Activated CD8-positive, alpha-beta T cell treated with anti-CD3 and anti-CD28 coated beads, Interleukin-2, amount 10 ng/mL, durations not matched to agents 7 days and 5 days (primary cell): ENCODE data around the gene GNGT1. TPM values are rescaled to one million over a fixed set of nuclear protein-coding genes. Genes with fewer than 3 reads are reported as not detected.

Experiments used
- ATAC-seq: fragments of 150-1000 bp; cut with Tn5 transposase; one replicate; pipeline ENCODE4 v1.10.0; 2021; ENCODE audit warnings: moderate library complexity
- CTCF ChIA-PET: fragments of 350-600 bp; sonication (Branson Sonifier 250); formaldehyde crosslinking; loops from one replicate; lab custom pipeline; 2021; ENCODE audit warnings: antibody characterized with exemption; lab: Charles Lee
- POLR2A ChIA-PET: fragments of 350-600 bp; sonication (Branson Sonifier 250); formaldehyde crosslinking; loops from one replicate; lab custom pipeline; 2021; ENCODE audit warnings: antibody characterized with exemption; lab: Charles Lee
- DNase-seq: peaks from one replicate; pipeline ENCODE4 v3.0.0-alpha.2; 2020
- H3K27ac Mint-ChIP-seq: one replicate; pipeline ENCODE4 v1.8.0; 2021; ENCODE audit warnings: mild to moderate bottlenecking, mixed read lengths
- H3K27me3 Mint-ChIP-seq: one replicate; pipeline ENCODE4 v1.8.0; 2021; ENCODE audit warnings: low read depth, mixed read lengths
- H3K36me3 Mint-ChIP-seq: one replicate; pipeline ENCODE4 v1.8.0; 2021; ENCODE audit warnings: low read depth, mixed read lengths
- H3K4me1 Mint-ChIP-seq: one replicate; pipeline ENCODE4 v1.8.0; 2021; ENCODE audit warnings: low read depth, mixed read lengths
- H3K4me3 Mint-ChIP-seq: one replicate; pipeline ENCODE4 v1.8.0; 2021; ENCODE audit warnings: mild to moderate bottlenecking, mixed read lengths
- H3K9me3 Mint-ChIP-seq: one replicate; pipeline ENCODE4 v1.8.0; 2022; ENCODE audit warnings: mixed read lengths; ENCODE audit not compliant: insufficient read depth
- total RNA-seq, 2 experiments: library from RNA; stranded (reverse); gene quantifications; one replicate each; pipeline ENCODE4 v1.2.3, GENCODE V29; 2021

GNGT1 gene
- total RNA-seq: not detected

GRCh38 chr7:93906267-93906666 lies at the start of gene GNGT1:
Gene GNGT1, plus strand, starts transcription at chr7:93906567. Its CDS starts 180 bp downstream, at chr7:93906747.
- no peaks in the 10 kb centered on the region for H3K9me3 Mint-ChIP-seq
- POLR2A ChIA-PET: no interaction called here
- H3K27ac Mint-ChIP-seq: no peak within 1 kb of the TSS
- H3K27me3 Mint-ChIP-seq: peaks cover 5% of the 10 kb centered on the region
- ATAC-seq (no peak), DNase-seq (no peak)
- CTCF ChIA-PET: interaction anchor here (0.7 kb wide), 1 partner anchor 489 kb away, joined by 3 read pairs; the partner anchor contains the start of gene COL1A2
- no peaks in the 10 kb centered on the region for H3K36me3 Mint-ChIP-seq
- H3K4me1 Mint-ChIP-seq: no peaks in the 10 kb centered on the region
- no peak within 1 kb of the TSS for H3K4me3 Mint-ChIP-seq

GRCh38 chr7:93858857-93859256 lies 47.5 kb upstream of the GNGT1 start:
- POLR2A ChIA-PET: no interaction called here
- no peak for DNase-seq

GRCh38 chr7:93860261-93860660 lies 46.1 kb upstream of the GNGT1 start:
- Mint-ChIP-seq H3K36me3 (no peaks in the 10 kb centered on the region), H3K27ac (no peak overlapping the region), H3K9me3 (no peaks in the 10 kb centered on the region), H3K27me3 (no peaks in the 10 kb centered on the region), H3K4me1 (no peaks in the 10 kb centered on the region), H3K4me3 (no peak overlapping the region)
- no peak for DNase-seq
- CTCF ChIA-PET: no interaction called here
- ATAC-seq: no peak
- POLR2A ChIA-PET: no interaction called here

More at GRCh38 chr7:93858857-93859256, 47.5 kb upstream of the GNGT1 start:
- Mint-ChIP-seq H3K9me3 (no peaks in the 10 kb centered on the region), H3K27me3 (no peaks in the 10 kb centered on the region), H3K4me1 (no peaks in the 10 kb centered on the region), H3K27ac (no peak overlapping the region), H3K36me3 (no peaks in the 10 kb centered on the region), H3K4me3 (no peak overlapping the region)
- CTCF ChIA-PET: no interaction called here
- no peak for ATAC-seq

- H3K4me3 Mint-ChIP-seq: no peak overlapping the region
- H3K9me3 Mint-ChIP-seq: no peaks in the 10 kb centered on the region
- no peaks in the 10 kb centered on the region for H3K4me1 Mint-ChIP-seq
- no peaks in the 10 kb centered on the region for H3K36me3 Mint-ChIP-seq
- ATAC-seq: no peak
- H3K27ac Mint-ChIP-seq: no peak overlapping the region
- ChIA-PET POLR2A (no interaction called here), CTCF (no interaction called here)
- no peak for DNase-seq
- no peaks in the 10 kb centered on the region for H3K27me3 Mint-ChIP-seq
These were observed 44.9 kb upstream of the GNGT1 start for GRCh38 chr7:93861325-93861949.

- Mint-ChIP-seq H3K27ac (no peak overlapping the region), H3K4me1 (no peaks in the 10 kb centered on the region), H3K27me3 (no peaks in the 10 kb centered on the region), H3K36me3 (no peaks in the 10 kb centered on the region), H3K9me3 (no peaks in the 10 kb centered on the region), H3K4me3 (no peak overlapping the region)
- no peak for DNase-seq
- ATAC-seq: no peak
- POLR2A ChIA-PET: no interaction called here
- CTCF ChIA-PET: no interaction called here
These were observed 43.7 kb upstream of the GNGT1 start for GRCh38 chr7:93862651-93863050.

GRCh38 chr7:93866886-93867285 lies 39.5 kb upstream of the GNGT1 start:
- H3K27me3 Mint-ChIP-seq: no peaks in the 10 kb centered on the region

GRCh38 chr7:93873998-93874574 lies 32.3 kb upstream of the GNGT1 start:
- DNase-seq (no peak), ATAC-seq (no peak)
- no peaks in the 10 kb centered on the region for H3K4me1 Mint-ChIP-seq
- H3K4me3 Mint-ChIP-seq: no peak overlapping the region
- H3K27me3 Mint-ChIP-seq: no peaks in the 10 kb centered on the region
- H3K9me3 Mint-ChIP-seq: no peaks in the 10 kb centered on the region
- CTCF ChIA-PET: no interaction called here
- no peak overlapping the region for H3K27ac Mint-ChIP-seq
- POLR2A ChIA-PET: no interaction called here
- no peaks in the 10 kb centered on the region for H3K36me3 Mint-ChIP-seq

More at GRCh38 chr7:93866886-93867285, 39.5 kb upstream of the GNGT1 start:
- ATAC-seq: no peak
- ChIA-PET POLR2A (no interaction called here), CTCF (no interaction called here)
- no peaks in the 10 kb centered on the region for H3K4me1 Mint-ChIP-seq
- H3K36me3 Mint-ChIP-seq: no peaks in the 10 kb centered on the region
- no peak overlapping the region for H3K27ac Mint-ChIP-seq
- H3K9me3 Mint-ChIP-seq: no peaks in the 10 kb centered on the region
- DNase-seq: no peak
- no peak overlapping the region for H3K4me3 Mint-ChIP-seq

- no peak overlapping the region for H3K4me3 Mint-ChIP-seq
These were observed 28.6 kb upstream of the GNGT1 start for GRCh38 chr7:93877742-93878141.

GRCh38 chr7:93879356-93879755 lies 27.0 kb upstream of the GNGT1 start:
- ATAC-seq (no peak), DNase-seq (no peak)
- Mint-ChIP-seq H3K9me3 (no peaks in the 10 kb centered on the region), H3K27me3 (no peaks in the 10 kb centered on the region), H3K4me3 (no peak overlapping the region), H3K36me3 (no peaks in the 10 kb centered on the region), H3K4me1 (no peaks in the 10 kb centered on the region), H3K27ac (no peak overlapping the region)
- ChIA-PET POLR2A (no interaction called here), CTCF (no interaction called here)

More at GRCh38 chr7:93877742-93878141, 28.6 kb upstream of the GNGT1 start:
- H3K4me1 Mint-ChIP-seq: no peaks in the 10 kb centered on the region
- ChIA-PET CTCF (no interaction called here), POLR2A (no interaction called here)
- ATAC-seq (no peak), DNase-seq (no peak)
- H3K27me3 Mint-ChIP-seq: no peaks in the 10 kb centered on the region
- no peak overlapping the region for H3K27ac Mint-ChIP-seq
- no peaks in the 10 kb centered on the region for H3K36me3 Mint-ChIP-seq
- H3K9me3 Mint-ChIP-seq: no peaks in the 10 kb centered on the region

GRCh38 chr7:93882468-93882867 lies 23.9 kb upstream of the GNGT1 start:
- no peaks in the 10 kb centered on the region for H3K4me1 Mint-ChIP-seq
- H3K4me3 Mint-ChIP-seq: no peak overlapping the region
- DNase-seq: no peak
- no peak overlapping the region for H3K27ac Mint-ChIP-seq
- no peaks in the 10 kb centered on the region for H3K9me3 Mint-ChIP-seq
- peaks cover 2% of the 10 kb centered on the region for H3K27me3 Mint-ChIP-seq
- ChIA-PET CTCF (no interaction called here), POLR2A (no interaction called here)
- no peak for ATAC-seq
- no peaks in the 10 kb centered on the region for H3K36me3 Mint-ChIP-seq

GRCh38 chr7:93883078-93883916 lies 23.1 kb upstream of the GNGT1 start:
- Mint-ChIP-seq H3K36me3 (no peaks in the 10 kb centered on the region), H3K4me3 (no peak overlapping the region)
- CTCF ChIA-PET: interaction anchor here (1.3 kb wide), 1 partner anchor 19 kb away, joined by 4 read pairs; no protein-coding TSS in a partner anchor

GRCh38 chr7:93883917-93884345 lies 22.4 kb upstream of the GNGT1 start:
- Mint-ChIP-seq H3K27ac (no peak overlapping the region), H3K9me3 (no peaks in the 10 kb centered on the region), H3K36me3 (no peaks in the 10 kb centered on the region), H3K27me3 (peaks cover 10% of the 10 kb centered on the region), H3K4me1 (no peaks in the 10 kb centered on the region), H3K4me3 (no peak overlapping the region)
- DNase-seq (no peak), ATAC-seq (no peak)
- POLR2A ChIA-PET: no interaction called here
- CTCF ChIA-PET: interaction anchor here (1.3 kb wide), 1 partner anchor 19 kb away, joined by 4 read pairs; no protein-coding TSS in a partner anchor

More at GRCh38 chr7:93883078-93883916, 23.1 kb upstream of the GNGT1 start:
- no peak for ATAC-seq
- no peaks in the 10 kb centered on the region for H3K9me3 Mint-ChIP-seq
- no peak overlapping the region for H3K27ac Mint-ChIP-seq
- POLR2A ChIA-PET: no interaction called here
- H3K4me1 Mint-ChIP-seq: no peaks in the 10 kb centered on the region
- DNase-seq: no peak
- peaks cover 6% of the 10 kb centered on the region for H3K27me3 Mint-ChIP-seq
